ENCODE data around the gene THBD.
"Not testable (repeated sequence)": the region's sequence is repeated elsewhere in the genome, so short reads cannot be mapped to it uniquely, and the experiment has no call there.

The THBD gene

DNA sequence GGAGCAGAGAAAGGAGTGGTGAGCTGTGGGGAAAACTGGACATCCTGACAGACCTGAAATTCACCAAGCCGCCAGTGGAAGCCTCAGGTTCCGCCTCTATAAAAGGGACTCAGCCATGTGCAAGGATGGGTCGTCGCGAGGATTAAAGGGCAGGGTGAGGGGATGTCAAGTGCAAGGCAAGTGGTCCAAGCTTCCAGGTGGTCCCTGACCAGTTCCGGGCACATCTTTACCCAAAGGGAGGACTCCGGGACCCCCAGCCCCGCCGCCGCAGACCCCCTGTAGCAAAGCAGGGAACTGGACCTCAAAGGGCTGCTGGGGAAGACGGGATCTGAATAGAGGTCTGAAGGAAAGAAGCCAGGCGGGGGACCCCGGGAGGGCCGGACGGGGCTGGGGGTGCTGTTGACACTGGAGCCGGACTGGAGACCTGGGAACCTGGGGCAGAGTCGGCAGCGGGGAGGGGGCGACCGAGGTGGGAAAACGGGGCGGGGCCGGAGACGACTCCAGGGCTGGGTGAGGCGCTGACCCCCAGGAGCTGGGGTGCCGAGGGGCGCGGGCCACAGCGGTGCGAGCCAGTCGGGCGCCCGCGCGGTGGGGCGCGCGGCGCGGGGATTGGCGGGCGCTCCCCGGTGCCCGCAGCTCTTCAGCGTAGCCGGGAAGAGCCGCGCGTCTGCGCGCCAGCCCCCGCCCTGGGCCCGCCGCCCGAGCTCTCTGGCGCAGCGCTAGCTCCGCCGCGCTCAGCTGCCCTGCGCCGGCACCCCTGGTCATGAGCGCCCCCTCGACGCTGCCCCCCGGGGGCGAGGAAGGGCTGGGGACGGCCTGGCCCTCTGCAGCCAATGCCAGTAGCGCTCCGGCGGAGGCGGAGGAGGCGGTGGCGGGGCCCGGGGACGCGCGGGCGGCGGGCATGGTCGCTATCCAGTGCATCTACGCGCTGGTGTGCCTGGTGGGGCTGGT is 14.5 kb downstream of the THBD start, which contains the start of gene SSTR4:
Gene SSTR4, plus strand, starts transcription at position 592 of the 951 bp plus-strand sequence. Its CDS starts 172 bp downstream, at position 764.
- DNase-seq (ENCODE audit: low spot score): no peak

DNA sequence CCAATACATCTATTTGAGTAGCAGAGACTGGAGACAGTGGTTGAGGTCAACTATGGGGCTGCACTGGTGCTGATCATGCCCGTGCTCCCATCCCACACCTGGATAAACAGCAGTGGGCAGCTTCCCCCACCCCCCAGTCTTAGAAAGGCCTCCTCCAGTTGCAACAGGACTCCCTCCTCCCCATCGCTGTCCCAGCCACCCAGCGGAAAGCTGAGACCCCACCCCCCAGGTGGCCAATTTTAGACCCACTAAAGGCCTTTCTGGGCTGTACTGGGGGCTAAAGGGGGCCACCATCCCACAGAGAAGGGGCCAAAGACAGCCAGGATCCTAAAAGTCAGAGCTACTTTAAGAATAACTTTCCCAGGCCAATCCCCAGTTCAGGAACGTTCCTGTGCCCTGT is 15.6 kb downstream of the THBD start:
- DNase-seq (ENCODE audit: low spot score): no peak

DNA sequence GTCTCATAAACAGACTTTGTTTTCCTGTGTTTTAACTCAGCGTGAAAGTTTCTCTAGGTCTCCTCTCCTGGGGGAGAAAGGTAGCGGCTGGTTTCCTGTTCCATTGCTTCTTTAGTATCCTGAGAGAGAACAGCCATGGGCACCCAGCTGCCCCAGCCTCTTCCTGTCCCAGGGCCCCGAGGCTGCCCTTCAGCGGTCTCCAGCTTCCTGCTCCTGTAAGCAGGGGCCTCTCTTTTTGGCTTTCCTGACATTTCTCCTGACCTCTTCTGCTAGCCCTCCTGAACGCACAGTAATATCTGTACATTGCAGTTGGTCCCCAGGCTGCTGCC is 16.8 kb downstream of the THBD start:
- DNase-seq (ENCODE audit: low spot score): no peak

DNA sequence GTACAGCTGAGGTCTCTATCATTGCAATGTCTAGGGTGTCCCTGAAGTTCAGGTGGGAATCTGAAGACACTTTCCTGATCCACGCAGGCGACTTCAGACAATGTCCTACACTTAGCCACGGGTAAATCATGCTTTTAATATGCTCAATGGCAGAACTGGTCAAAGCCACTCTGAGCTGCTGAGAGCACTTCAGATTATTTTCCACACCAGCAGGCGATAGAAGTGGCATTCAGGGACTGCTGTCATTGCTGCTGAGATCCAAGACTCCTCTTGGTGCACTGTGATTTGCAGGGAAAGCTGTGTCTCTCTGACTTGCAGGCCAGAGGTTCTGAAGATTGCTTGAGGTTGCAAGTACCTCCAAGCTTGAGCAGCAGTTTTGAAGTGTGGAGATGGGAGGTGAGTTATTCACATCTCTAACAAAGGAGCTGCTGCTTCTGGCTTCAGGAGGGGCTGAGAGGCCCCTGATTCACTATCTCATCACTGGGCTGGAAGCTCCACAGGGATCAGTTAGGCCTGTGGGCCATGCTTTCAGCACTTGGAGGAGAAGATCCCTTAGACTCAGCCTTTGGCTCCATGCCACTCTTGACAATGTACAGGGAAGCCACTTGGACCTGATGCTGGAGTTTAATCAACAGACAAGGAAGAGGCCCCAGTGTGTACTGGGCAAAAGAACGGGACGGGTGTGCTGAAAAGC is 17.3 kb downstream of the THBD start:
- DNase-seq (ENCODE audit: low spot score): no peak

DNA sequence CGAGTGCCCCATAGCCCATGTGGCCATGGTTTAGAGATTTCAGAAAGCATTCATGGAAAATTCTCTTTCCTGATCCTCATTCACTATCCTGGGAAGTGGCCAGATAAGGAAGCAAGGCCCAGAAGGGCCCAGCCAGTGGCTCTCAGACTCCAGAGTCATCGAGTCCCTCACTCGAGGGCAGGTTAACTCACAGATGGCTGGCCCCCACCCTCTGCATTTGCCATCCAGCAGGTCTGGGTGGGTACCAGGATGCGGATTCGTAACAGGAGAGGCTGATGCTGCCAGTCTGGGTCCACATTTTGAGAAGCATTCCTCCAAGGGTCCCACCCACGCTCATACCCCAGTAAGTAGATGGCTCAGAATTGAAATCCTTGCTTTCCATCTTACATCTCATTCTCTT is 18.1 kb downstream of the THBD start:
- no peak for DNase-seq (ENCODE audit: low spot score)

DNA sequence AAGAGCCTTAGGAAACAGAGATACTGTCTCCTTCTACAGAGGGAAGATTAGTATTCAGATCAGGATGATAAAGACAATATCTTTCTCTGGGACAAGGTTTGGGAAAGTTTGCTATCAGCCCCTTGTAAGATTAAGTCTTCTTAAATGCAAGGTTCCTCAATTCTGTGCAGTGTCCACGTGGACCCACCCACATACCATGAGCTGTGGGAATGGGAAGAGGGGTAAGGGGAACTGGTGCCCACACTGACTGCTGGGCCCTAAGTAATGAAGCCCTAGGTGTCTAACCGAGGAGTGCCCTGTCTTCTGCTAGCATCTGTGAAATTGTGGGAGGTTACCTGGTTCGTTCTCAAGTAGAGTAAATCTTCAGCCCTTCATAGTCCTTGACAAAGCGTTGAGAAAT is 20.1 kb downstream of the THBD start:
- no peak for DNase-seq (ENCODE audit: low spot score)

DNA sequence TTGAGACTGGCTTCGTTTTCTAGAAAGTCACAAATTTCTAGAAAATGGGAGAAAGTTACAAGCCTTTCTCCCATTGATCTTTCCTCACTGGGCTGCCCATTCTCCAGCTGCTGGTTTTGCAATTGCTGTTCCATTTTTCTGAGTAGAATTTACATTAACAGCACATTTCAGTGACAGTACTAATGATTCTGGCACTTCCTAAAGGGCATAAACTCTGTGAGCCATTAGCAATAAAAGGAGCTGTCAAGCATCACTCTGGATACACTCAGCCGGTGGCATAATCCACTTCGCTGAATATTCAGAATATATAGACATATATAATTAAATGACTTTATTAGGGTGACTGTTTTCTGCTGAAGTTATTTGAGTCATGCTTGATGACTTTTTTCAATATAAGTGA is 21.1 kb downstream of the THBD start:
- DNase-seq (ENCODE audit: low spot score): no peak

DNA sequence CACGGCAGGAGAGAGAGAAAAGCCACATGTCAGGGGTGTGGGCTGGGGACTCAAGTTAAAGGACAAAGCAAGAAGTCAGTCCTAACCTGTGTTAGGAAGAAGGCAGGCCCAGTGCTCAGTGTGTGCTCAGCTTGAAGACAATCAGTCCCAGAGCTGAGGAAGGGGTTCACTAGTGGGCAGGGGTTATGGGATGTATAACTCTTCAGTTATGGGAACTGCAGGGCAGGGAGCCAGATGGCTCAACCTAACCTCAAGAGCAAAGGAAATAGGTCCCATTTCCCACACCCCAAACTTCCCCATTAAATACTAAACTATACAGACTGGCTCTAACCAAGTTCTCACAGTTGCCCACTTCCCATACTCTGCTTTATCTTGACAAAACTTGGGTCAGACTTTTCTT is 21.8 kb downstream of the THBD start:
- no peak for DNase-seq (ENCODE audit: low spot score)

DNA sequence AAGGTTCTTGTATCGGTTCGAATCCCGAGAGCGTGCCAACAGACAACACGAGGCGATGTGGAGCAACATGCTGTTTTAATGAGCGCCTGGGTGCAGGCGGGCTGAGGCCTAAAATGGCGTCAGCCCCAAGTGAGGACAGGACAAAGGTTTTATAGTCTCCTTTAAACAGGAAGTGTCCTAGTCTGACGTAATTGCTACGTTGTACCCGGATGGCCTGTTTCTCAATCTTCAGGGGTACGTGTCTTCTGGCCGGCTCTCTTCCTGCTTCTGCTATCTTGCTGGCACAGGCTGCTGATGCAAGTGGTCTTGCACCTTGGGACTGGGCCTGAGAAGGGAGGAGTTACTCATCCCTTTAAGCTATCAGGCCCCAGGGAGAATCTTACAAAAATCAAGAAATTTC is 24.0 kb downstream of the THBD start:
- DNase-seq (ENCODE audit: low spot score): not testable (repeated sequence)

DNA sequence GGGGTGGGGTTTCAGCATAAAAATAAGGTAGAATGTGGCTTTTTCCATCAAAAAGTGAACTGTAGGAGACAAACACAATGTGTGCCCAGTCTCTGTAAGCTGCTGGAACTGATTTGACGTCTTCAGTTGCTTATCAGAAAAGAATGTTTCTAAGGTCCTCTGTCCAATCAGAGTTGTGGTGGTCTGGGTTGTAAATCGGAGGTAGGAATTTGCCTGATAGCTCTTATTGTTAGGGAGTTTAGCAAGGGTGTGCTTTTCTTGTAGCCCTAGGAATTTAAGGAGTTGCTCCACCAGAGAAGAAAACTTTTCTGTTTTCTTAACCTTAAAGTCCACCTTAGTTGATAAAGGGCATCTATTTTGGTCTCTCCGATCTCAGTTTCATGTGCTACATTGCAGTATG is 24.8 kb downstream of the THBD start:
- no peak for DNase-seq (ENCODE audit: low spot score)

DNA sequence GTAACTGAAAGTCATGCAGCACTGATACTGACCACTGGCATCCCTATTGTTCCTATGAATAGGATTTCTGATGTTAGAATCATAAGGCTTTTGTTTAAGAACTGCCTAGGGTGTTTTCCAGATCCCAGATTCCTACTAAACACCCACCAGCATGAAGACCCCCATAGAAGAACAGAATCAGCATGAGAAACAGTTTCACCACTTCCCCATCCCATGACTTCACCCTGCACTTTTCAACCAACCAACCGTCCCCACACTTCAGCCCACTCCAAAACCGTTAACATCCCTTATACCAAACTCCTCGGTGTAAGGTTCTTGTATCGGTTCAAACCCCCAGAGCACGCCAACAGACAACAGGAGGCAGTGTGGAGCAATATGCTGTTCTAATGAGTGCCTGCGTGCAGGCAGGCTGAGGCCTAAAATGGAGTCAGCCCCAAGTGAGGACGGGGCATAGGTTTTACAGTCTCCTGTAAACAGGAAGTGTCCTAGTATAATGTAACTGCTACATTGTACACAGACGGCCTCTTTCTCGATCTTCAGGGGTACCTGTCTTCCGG is 25.8 kb downstream of the THBD start:
- DNase-seq (ENCODE audit: low spot score): no peak

DNA sequence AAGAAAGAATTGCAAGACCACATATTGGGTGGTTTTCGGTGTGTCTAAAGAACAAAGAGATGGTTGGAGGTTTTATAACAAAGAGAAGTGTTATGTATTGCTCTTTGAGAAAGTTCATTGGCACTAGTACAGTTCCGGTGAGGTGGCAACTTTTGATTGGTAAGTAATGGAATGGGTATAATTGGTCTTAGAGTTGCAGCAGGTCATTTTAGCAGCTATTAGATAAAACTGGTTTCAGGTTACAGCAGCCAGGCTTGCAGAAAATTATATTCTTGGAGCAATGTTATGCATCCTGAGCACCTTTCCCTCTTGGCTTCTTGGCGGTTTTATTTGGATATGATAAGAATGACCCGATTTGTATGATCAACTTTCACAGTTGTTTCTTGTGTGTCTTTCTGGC is 26.6 kb downstream of the THBD start:
- no peak for DNase-seq (ENCODE audit: low spot score)

DNA sequence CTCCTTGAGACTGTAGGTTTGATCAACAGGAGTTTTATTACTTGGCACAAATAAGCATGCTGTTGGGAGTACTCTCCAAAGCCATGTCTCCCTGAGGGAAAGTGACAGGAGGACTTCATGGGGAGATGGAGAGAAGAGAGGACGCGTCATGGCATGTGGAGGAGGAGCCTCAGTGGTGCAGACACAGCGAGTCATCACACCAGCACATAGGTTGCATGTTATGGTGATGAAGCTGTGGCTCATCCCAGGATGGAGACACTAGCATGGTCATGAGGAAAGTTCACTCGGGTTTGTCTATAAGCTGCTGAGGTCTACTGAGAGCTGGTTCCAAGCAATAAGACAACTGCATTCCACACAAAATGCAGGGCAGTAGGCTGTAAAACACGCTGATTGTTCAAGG is 27.5 kb downstream of the THBD start:
- DNase-seq (ENCODE audit: low spot score): no peak

DNA sequence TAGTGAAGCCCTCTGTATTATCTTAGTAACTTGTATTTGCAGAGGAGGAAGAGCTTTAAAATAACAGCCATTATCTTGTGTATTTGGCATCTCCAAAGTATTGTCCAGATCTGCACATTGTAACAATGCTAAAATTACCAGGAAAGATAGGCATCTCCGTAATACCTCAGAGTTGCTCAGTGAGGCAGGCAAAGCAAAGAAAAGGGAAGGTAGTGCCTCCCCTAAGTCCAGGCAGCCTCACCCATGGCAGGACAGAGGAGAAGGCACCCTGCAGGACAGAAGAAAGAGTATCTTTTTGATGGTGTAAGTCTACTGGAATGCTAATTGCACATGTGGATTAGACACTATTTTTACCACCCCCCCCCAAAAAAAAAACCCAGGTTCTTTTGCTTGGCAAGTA is 27.9 kb downstream of the THBD start:
- no peak for DNase-seq (ENCODE audit: low spot score)

DNA sequence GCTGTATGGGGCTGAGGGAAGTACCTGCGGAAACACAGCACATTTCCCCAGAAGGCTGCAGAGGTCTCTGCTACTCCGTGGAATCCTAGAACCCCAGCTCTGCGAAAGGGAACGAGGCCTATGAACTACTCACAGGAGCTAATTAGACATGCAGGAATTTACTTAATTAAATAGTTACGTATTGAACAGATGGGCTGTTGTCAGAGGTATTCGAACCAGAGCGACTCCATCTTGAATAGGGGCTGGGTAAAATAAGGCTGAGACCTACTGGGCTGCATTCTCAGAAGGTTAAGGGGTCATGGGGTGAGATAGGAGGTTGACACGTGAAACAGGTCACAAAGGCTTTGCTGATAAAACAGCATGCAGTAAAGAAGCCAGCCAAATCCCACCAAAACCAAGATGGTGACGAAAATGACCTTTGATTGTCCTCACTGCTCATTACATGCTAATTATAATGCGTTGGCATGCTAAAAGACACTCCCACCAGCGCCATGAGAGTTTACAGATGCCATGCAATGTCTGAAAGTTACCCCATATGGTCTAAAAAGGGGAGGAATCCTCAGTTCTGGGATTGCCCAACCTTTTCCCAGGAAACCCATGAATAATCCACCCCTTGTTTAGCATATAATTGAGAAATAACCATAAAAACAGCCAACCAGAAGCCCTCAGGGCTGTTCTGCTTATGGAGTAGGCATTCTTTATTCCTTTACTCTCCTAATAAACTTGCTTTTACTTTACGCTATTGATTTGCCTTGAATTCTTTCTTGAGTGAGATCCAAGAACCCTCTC is 29.0 kb downstream of the THBD start:
- no peak for DNase-seq (ENCODE audit: low spot score)

DNA sequence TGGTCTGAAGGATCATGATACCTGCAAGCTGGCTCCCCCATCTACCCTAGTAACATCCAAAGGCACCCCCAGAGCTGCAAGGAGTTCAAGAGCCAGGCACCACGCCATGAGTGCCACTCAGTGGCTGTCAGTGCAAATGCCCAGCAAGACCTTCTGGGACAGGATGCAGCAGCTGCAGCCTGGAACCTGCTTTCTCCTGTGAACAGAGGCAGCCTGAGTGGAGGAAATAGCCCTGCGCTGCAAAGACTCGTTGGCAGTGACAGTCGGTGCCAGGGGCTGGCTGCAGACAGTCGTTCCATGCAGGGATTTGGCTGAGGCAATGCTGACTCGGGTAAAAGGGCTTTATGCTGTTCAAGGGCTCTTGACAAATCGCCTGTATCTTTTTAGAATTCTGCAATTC is 30.1 kb downstream of the THBD start:
- DNase-seq (ENCODE audit: low spot score): no peak

DNA sequence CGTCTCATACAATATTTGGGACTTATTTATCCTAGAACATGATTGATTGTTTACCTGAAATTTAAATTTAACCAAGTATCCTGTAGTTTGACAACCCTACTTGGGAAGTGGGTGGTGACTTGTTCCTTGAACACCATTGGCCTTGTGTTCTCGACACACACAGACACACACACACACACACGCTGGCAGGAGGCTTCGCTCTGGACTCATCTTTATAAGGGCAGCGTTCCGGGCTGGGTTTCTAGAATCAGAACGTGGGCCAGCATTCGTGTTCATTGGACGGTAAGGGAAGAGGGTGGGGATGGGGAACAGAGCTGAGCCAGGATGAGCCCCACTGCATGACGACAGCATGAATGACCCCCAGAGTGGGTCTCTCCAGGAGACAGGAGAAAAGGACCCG is 30.5 kb downstream of the THBD start:
- no peak for DNase-seq (ENCODE audit: low spot score)

DNA sequence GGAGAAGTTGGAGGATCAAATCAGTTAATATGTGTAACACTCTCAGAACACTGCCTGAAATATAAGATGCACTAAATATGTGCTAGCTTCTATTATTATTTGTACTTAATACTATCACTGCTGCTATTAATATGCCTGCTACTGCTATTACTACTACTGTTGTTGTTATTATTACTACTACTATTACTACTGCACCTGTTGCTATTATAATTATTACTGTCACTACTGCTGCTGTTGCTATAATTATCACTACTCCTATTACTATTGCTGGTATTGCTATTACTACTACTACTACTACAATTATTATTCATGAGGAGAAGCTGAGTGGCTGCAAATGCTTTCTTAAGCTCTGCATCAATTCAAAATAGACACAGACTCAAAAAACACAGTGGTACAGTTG is 31.0 kb downstream of the THBD start:
- no peak for DNase-seq (ENCODE audit: low spot score)

DNA sequence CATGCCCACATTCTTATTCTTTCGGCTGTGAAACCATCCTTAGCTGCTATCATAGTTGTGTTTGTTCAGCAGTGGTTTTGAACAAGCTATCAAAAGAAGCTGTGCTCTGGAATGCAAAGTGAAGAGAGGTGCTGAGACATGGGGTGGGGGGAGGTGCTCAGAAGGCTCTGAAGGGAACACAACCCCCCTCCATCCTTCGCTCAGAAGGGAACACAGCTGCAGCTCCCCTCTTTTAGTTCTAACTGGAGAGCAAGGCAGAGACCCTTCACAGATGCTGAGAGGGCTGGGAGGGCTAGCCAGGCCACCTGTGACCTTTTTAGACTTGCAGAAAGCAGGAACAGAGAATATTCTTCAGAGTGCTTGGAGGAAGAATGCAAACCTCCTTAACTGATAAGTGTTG is 32.0 kb downstream of the THBD start:
- DNase-seq (ENCODE audit: low spot score): no peak

DNA sequence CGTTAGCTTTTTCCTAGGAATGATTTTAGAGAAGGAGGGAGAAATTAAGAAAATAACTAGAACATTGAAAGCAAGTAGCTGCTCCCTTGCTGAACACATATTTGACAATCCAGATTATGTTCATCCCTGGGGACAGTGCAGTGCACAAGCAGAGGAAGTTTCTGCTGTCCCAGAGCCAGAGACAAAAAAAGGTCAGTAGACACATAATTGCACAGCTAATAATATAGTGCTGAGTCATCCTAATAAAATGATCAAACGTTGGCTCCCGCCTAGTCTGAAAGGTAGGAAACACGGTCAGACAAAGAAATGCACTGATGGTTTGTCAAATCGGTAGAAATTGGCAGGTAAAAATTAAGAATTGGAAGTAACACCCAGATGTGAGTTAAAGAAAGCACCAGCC is 36.0 kb downstream of the THBD start:
- DNase-seq (ENCODE audit: low spot score): no peak

DNA sequence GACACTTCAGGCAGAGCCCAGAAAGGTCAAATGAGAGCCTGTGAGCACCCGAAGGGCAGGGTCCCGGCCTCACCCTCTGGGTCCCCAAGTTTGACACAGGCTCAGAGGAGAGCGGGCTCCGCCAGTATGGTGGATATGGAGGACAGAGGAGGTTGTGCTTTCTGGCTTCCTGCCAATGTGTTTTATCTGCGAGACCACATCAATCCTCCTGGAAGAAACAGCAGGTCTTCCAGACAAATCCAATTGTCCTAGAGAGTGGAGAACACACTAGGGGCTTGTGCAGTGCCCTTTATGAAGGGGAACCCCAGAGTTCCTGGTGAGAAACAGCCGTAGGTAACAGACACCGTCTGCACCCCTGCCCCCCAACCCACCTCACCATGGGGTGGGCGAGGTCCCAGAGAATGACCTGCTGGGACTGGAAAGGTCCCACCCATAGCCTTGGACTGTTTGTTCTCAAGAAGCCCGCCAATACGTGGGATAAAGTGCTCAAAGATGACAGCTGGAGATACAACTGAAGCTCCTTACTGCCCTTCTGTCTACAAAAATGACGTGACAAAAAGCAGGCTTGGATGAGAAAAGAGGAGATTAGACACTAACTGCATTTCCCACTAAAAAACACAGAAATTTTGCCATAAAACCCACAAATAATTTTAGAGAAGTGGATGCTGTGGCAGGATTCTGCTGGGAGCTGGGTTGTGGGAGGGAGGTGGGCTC is 38.3 kb downstream of the THBD start:
- DNase-seq (ENCODE audit: low spot score): no peak

DNA sequence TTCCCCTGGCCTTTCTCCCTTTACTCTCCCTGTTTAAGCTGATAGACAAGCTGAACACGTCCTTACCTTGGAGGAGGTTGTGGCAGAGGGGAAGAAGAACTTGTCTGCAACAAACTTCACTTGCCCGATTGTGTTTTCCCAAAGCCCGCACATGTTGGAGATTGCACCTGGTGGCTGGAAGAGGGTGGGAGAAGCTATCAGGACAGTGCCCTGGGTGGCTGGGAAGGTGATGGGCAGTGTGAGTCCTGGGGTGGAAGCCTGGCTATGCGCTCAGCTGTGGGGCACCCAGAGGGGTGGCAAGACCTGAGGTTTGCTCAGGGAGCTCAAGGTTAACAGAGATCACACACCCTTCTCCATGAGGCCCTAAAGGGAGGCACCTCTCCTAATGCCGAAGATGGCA is 39.4 kb downstream of the THBD start:
- no peak for DNase-seq (ENCODE audit: low spot score)
